ENCODE results near the gene PRKG1. TPM values are rescaled to one million over a fixed set of nuclear protein-coding genes. Genes with fewer than 3 reads are reported as not detected.

PRKG1 gene
- total RNA-seq, 2 donors from 2014 or later = 8.1 to 16.6 TPM

- Histone ChIP-seq H3K4me3 (no peak overlapping the region), H3K4me1 (no peaks in the 10 kb centered on the region)
Observed at GRCh38 chr10:51367127-51367526, 292.8 kb downstream of the PRKG1 start.

GRCh38 chr10:51367694-51368093, 293.4 kb downstream of the PRKG1 start:
- Histone ChIP-seq H3K4me1 (no peaks in the 10 kb centered on the region), H3K9me3 (no peaks in the 10 kb centered on the region), H3K4me3 (no peak overlapping the region), H3K36me3 (no peaks in the 10 kb centered on the region), H3K27ac (no peak overlapping the region), H3K9ac (ENCODE audit: low read depth in 2 of 2, low read length in 2 of 2) (no peak overlapping the region), H3K27me3 (no peaks in the 10 kb centered on the region)
- TF ChIP-seq CTCF (IDR thresholded peaks at IDR 0.05) = no peak
- no peak for DNase-seq
- intact Hi-C loops (cut with DNase I) = no loop called here

More at GRCh38 chr10:51367127-51367526, 292.8 kb downstream of the PRKG1 start:
- TF ChIP-seq CTCF (IDR thresholded peaks at IDR 0.05) = no peak
- Histone ChIP-seq H3K27ac (no peak overlapping the region), H3K36me3 (no peaks in the 10 kb centered on the region), H3K9me3 (no peaks in the 10 kb centered on the region), H3K9ac (ENCODE audit: low read depth in 2 of 2, low read length in 2 of 2) (no peak overlapping the region), H3K27me3 (no peaks in the 10 kb centered on the region)
- intact Hi-C loops (cut with DNase I) = no loop called here
- DNase-seq = no peak

- TF ChIP-seq CTCF (IDR thresholded peaks at IDR 0.05) = no peak
- DNase-seq = no peak
- intact Hi-C loops (cut with DNase I) = no loop called here
- Histone ChIP-seq H3K27ac (no peak overlapping the region), H3K9me3 (no peaks in the 10 kb centered on the region), H3K4me3 (no peak overlapping the region), H3K4me1 (no peaks in the 10 kb centered on the region), H3K36me3 (no peaks in the 10 kb centered on the region), H3K27me3 (no peaks in the 10 kb centered on the region), H3K9ac (ENCODE audit: low read depth in 2 of 2, low read length in 2 of 2) (no peak overlapping the region)
Observed at GRCh38 chr10:51368943-51369342, 294.7 kb downstream of the PRKG1 start.

DNA sequence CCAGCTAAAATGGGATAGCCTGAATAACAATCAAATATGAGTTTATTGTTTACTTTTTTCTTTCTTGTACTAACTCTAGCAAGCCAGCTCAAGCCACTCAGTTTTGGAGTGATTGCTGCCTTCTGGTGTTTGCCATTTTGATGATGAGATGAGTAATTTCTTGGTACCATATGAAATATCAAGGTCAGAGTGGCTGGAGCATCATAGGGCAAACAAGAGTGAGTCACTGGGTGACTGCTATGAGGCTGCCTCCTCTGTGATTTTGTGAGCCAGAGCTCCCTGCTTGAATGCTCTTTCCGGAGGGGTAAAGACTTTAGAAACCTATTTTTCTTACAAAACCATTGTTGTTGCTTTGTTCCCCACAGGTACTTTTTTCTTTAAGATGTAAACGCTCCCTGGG, 295.6 kb downstream of the PRKG1 start:
- intact Hi-C loops (cut with DNase I) = no loop called here
- Histone ChIP-seq H3K27me3 (no peaks in the 10 kb centered on the region), H3K4me3 (no peak overlapping the region), H3K36me3 (no peaks in the 10 kb centered on the region), H3K4me1 (no peaks in the 10 kb centered on the region), H3K9me3 (no peaks in the 10 kb centered on the region), H3K27ac (no peak overlapping the region), H3K9ac (ENCODE audit: low read depth in 2 of 2, low read length in 2 of 2) (no peak overlapping the region)
- DNase-seq = no peak
- no peak for TF ChIP-seq CTCF (IDR thresholded peaks at IDR 0.05)

- no peaks in the 10 kb centered on the region for H3K36me3 ChIP-seq
- H3K4me1 ChIP-seq = no peaks in the 10 kb centered on the region
- DNase-seq = no peak
- no peak overlapping the region for H3K9ac ChIP-seq (ENCODE audit: low read depth in 2 of 2, low read length in 2 of 2)
- intact Hi-C loops (cut with DNase I) = no loop called here
- no peaks in the 10 kb centered on the region for H3K9me3 ChIP-seq
- H3K27ac ChIP-seq = no peak overlapping the region
- H3K4me3 ChIP-seq = no peak overlapping the region
- no peaks in the 10 kb centered on the region for H3K27me3 ChIP-seq
- TF ChIP-seq CTCF (IDR thresholded peaks at IDR 0.05) = no peak
Observed at GRCh38 chr10:51371743-51372142, 297.5 kb downstream of the PRKG1 start.

- no peak overlapping the region for H3K27ac ChIP-seq
- DNase-seq = no peak
- no peak overlapping the region for H3K4me3 ChIP-seq
- no peak overlapping the region for H3K9ac ChIP-seq (ENCODE audit: low read depth in 2 of 2, low read length in 2 of 2)
- no peak for TF ChIP-seq CTCF (IDR thresholded peaks at IDR 0.05)
- H3K9me3 ChIP-seq = no peaks in the 10 kb centered on the region
- intact Hi-C loops (cut with DNase I) = no loop called here
- no peaks in the 10 kb centered on the region for H3K36me3 ChIP-seq
- H3K27me3 ChIP-seq = no peaks in the 10 kb centered on the region
- H3K4me1 ChIP-seq = no peaks in the 10 kb centered on the region
Observed at GRCh38 chr10:51375790-51376189, 301.5 kb downstream of the PRKG1 start.

All from colonic mucosa (tissue), 4 donors.